PC-9 (cell line): Measurements from ENCODE around the gene ZDHHC18. TPM values are rescaled to one million over a fixed set of nuclear protein-coding genes. Genes with fewer than 3 reads are reported as not detected.
A peak's percentile ranks its signal among the peaks of the same experiment; 100 is the strongest.

ENCODE experiments used
- BruUV-seq: library from RNA; stranded (reverse); fragments of 400-500 nt; replicated peaks from 2 replicates; lab custom pipeline; 2021; lab: Mats Ljungman, UMichigan
- CTCF ChIA-PET: fragments of 300-600 bp; sonication (Branson Sonifier 250); formaldehyde crosslinking; loops from one replicate; lab custom pipeline; 2022; ENCODE audit warnings: antibody characterized with exemption; lab: Charles Lee
- POLR2A ChIA-PET: fragments of 300-600 bp; sonication (Branson Sonifier 250); formaldehyde crosslinking; loops from one replicate; lab custom pipeline; 2022; ENCODE audit warnings: antibody characterized with exemption; ENCODE audit not compliant: unreplicated experiment; lab: Charles Lee
- DNase-seq, 2 experiments: peaks; one replicate each; pipeline versions ENCODE4 v3.0.0 to v3.0.0-alpha.2; 2015 to 2022; ENCODE audit warnings: mixed read lengths in 1 of 2
- H2AFZ ChIP-seq: fragments of 200-600 bp; sonication (generic); 2 replicates; pipeline ENCODE4 v1.8.1; 2017; ENCODE audit warnings: antibody characterized with exemption
- H3F3A ChIP-seq: fragments of 200-600 bp; sonication (generic); 2 replicates; pipeline ENCODE4 v1.8.1; 2017; ENCODE audit warnings: antibody characterized with exemption, mild to moderate bottlenecking, low read depth; ENCODE audit not compliant: insufficient read depth
- H3K27ac ChIP-seq: fragments of 200-600 bp; sonication (generic); 2 replicates; pipeline ENCODE4 v1.6.1; 2016; ENCODE audit warnings: mixed run types
- H3K27me3 ChIP-seq: fragments of 200-600 bp; sonication (generic); 2 replicates; pipeline ENCODE4 v1.6.1; 2016; ENCODE audit warnings: low read depth, mixed run types; ENCODE audit not compliant: insufficient read depth
- H3K36me3 ChIP-seq: fragments of 200-600 bp; sonication (generic); 2 replicates; pipeline ENCODE4 v1.6.1; 2016; ENCODE audit warnings: low read depth, mixed run types
- H3K4me1 ChIP-seq: fragments of 200-600 bp; sonication (generic); replicated peaks from 2 replicates; pipeline ENCODE4 v1.6.1; 2016; ENCODE audit warnings: mixed run types; ENCODE audit not compliant: insufficient read depth
- H3K4me2 ChIP-seq: fragments of 200-600 bp; sonication (generic); 2 replicates; pipeline ENCODE4 v1.6.1; 2017; ENCODE audit warnings: mixed run types
- H3K4me3 ChIP-seq: fragments of 200-600 bp; sonication (generic); 2 replicates; pipeline ENCODE4 v1.6.1; 2016; ENCODE audit warnings: mixed run types
- H3K79me2 ChIP-seq: fragments of 200-600 bp; sonication (generic); 2 replicates; pipeline ENCODE4 v1.6.1; 2017; ENCODE audit warnings: low read depth, mixed run types
- H3K9me2 ChIP-seq: fragments of 200-600 bp; sonication (generic); 2 replicates; pipeline ENCODE4 v1.8.1; 2017; ENCODE audit warnings: mild to moderate bottlenecking; ENCODE audit not compliant: insufficient read depth
- H3K9me3 ChIP-seq: fragments of 200-600 bp; sonication (generic); 2 replicates; pipeline ENCODE4 v1.8.1; 2016; ENCODE audit warnings: low read depth; ENCODE audit not compliant: insufficient read depth
- H4K20me1 ChIP-seq: fragments of 200-600 bp; sonication (generic); 2 replicates; pipeline ENCODE4 v1.8.1; 2017; ENCODE audit not compliant: insufficient read depth
- EZH2 ChIP-seq: fragments of 200-600 bp; sonication (generic); IDR thresholded peaks from 2 replicates; pipeline ENCODE4 v1.8.0; 2017; ENCODE audit warnings: antibody characterized with exemption, low read depth
- intact Hi-C: fragments of 100-400 bp; cut with micrococcal nuclease; formaldehyde crosslinking; loops from one replicate; pipeline ENCODE4 v1.10.0; 2022; ENCODE audit not compliant: unreplicated experiment
- total RNA-seq: library from RNA; stranded (reverse); gene quantifications from 2 replicates; pipeline ENCODE4 v1.2.3, GENCODE V29; 2021
- TF ChIP-seq, protein P1 (sequence below): fragments of 200-600 bp; sonication (generic); conservative IDR thresholded peaks from 2 replicates; pipeline ENCODE4 v1.6.1; 2017; ENCODE audit warnings: mixed run types, antibody characterized with exemption, mild to moderate bottlenecking, moderate library complexity

The ZDHHC18 gene
- total RNA-seq, 1 experiment from 2014 or later: 36.1 TPM

- Histone ChIP-seq H3K4me2 (peak within 1 kb of the TSS; percentile 87), H2AFZ (no peak within 1 kb of the TSS), H3K4me3 (peak within 1 kb of the TSS; percentile 85), H3K36me3 (no peaks in the 10 kb centered on the region), H3K27me3 (no peaks in the 10 kb centered on the region), H3K4me1 (peaks cover 67% of the 10 kb centered on the region), H3F3A (peaks cover 60% of the 10 kb centered on the region), H4K20me1 (no peaks in the 10 kb centered on the region), H3K9me2 (no peaks in the 10 kb centered on the region), H3K27ac (peak within 1 kb of the TSS; percentile 100), H3K9me3 (no peaks in the 10 kb centered on the region), H3K79me2 (peaks cover 23% of the 10 kb centered on the region)
- intact Hi-C loops: loop anchor here (1.0 to 10.0 kb wide), 5 partner anchors 10 to 508 kb away; partner anchors contain the start of genes ARID1A and CRYBG2
- BruUV-seq: TSS peak; percentile 88
- TF ChIP-seq, protein P1, sequence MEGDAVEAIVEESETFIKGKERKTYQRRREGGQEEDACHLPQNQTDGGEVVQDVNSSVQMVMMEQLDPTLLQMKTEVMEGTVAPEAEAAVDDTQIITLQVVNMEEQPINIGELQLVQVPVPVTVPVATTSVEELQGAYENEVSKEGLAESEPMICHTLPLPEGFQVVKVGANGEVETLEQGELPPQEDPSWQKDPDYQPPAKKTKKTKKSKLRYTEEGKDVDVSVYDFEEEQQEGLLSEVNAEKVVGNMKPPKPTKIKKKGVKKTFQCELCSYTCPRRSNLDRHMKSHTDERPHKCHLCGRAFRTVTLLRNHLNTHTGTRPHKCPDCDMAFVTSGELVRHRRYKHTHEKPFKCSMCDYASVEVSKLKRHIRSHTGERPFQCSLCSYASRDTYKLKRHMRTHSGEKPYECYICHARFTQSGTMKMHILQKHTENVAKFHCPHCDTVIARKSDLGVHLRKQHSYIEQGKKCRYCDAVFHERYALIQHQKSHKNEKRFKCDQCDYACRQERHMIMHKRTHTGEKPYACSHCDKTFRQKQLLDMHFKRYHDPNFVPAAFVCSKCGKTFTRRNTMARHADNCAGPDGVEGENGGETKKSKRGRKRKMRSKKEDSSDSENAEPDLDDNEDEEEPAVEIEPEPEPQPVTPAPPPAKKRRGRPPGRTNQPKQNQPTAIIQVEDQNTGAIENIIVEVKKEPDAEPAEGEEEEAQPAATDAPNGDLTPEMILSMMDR: peak; percentile 76
- TF ChIP-seq EZH2: no peak
- ChIA-PET CTCF (interaction anchor here (0.8 to 2.0 kb wide), 3 partner anchors 14 to 185 kb away, joined by 3 to 9 read pairs (median 4); no protein-coding TSS in a partner anchor), POLR2A (interaction anchor here (0.7 to 3.2 kb wide), 3 partner anchors 10 to 63 kb away, joined by 4 to 42 read pairs (median 9); no protein-coding TSS in a partner anchor)
- DNase-seq: peak; percentile 90 to 93
These were observed 36.5 kb downstream of the ZDHHC18 start, which contains the start of gene SFN for GRCh38 chr1:26862781-26863684. Gene SFN, plus strand, starts transcription at chr1:26863149. Its CDS starts 64 bp downstream, at chr1:26863213.

- ChIA-PET POLR2A (interaction anchor here (0.6 to 3.2 kb wide), 3 partner anchors 15 to 65 kb away, joined by 4 to 42 read pairs (median 9); no protein-coding TSS in a partner anchor), CTCF (interaction anchor here (2.0 kb wide), 1 partner anchor 15 kb away, joined by 9 read pairs; no protein-coding TSS in a partner anchor)
- Histone ChIP-seq H3K4me1 (peaks cover 67% of the 10 kb centered on the region), H3F3A (peaks cover 61% of the 10 kb centered on the region), H4K20me1 (no peaks in the 10 kb centered on the region), H3K27me3 (no peaks in the 10 kb centered on the region), H3K9me3 (no peaks in the 10 kb centered on the region), H3K27ac (peak overlapping the region; percentile 100), H2AFZ (no peak overlapping the region), H3K4me2 (peak overlapping the region; percentile 85), H3K4me3 (peak overlapping the region; percentile 85), H3K9me2 (no peaks in the 10 kb centered on the region), H3K36me3 (no peaks in the 10 kb centered on the region), H3K79me2 (peaks cover 23% of the 10 kb centered on the region)
- intact Hi-C loops: loop anchor here (1.0 to 10.0 kb wide), 4 partner anchors 14 to 509 kb away; partner anchors contain the start of genes ARID1A and CRYBG2
- BruUV-seq: no TSS peak
- TF ChIP-seq EZH2: no peak
- TF ChIP-seq, protein P1: no peak
- DNase-seq: no peak
These were observed 37.2 kb downstream of the ZDHHC18 start for GRCh38 chr1:26863685-26864077.
